Uterus (tissue), 2 donors: ENCODE results near the gene RAPGEF6.

Source experiments
- CTCF ChIP-seq, 4 experiments: fragments of 200-600 bp in 2 of 4; fragments of 450-650 bp in 2 of 4; sonication (generic) in 2 of 4; IDR thresholded peaks; one replicate each; pipeline ENCODE4 v1.5.1; 2016 to 2019; ENCODE audit warnings: antibody characterized with exemption in 4 of 4, mild to moderate bottlenecking in 2 of 4, moderate library complexity in 1 of 4
- POLR2A ChIP-seq, 2 donors: fragments of 450-650 bp; IDR thresholded peaks; one replicate each; pipeline ENCODE4 v1.6.1; 2016; ENCODE audit warnings: antibody characterized with exemption in 2 of 2, mild to moderate bottlenecking in 1 of 2, moderate library complexity in 1 of 2

GRCh38 chr5:131682175-131682574 lies 47.1 kb upstream of the RAPGEF6 start:
- TF ChIP-seq CTCF (IDR thresholded peaks at IDR 0.05) (no peak), POLR2A (IDR thresholded peaks at IDR 0.05) (no peak)
